22Rv1 (cell line): ENCODE results near the gene MAST4.

Experiments used
- ZFX ChIP-seq: fragments of 450-650 bp; IDR thresholded peaks from 2 replicates; pipeline ENCODE4 v1.6.1; 2017; ENCODE audit warnings: antibody characterized with exemption, borderline replicate concordance
- TF ChIP-seq, protein P1 (sequence below): fragments of 450-650 bp; IDR thresholded peaks from 2 replicates; pipeline ENCODE4 v1.5.1; 2017; ENCODE audit warnings: mild to moderate bottlenecking

DNA sequence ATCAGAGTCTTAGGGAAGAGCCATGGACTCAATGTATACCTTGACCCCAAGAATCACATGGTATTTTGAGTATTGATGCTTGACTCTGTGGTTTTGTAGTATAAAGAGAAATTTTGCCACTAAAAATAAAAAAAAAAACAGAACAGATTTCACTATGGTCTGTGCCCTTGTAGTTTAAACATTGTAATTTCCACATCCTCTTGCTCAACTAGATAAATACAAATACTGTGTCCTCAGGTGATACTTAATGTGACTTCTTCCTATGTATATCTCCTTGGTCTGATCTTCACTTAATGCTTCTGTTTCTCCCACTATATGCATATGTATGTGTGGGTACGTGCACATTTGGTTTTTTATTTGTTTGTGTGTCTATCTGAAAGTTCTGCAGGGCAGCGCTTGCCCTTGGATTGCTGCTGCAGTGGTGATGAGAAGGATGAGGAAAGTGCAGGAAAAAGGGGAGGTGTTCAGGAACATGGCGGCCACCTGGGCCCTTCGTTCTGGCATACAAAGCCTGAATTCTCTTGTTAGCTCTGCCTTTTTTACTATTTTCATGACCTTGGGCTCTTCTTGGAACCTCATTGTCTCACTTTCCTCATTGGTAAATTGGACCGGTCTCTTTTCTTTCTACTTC is 222.2 kb downstream of the MAST4 start:
- TF ChIP-seq, protein P1, sequence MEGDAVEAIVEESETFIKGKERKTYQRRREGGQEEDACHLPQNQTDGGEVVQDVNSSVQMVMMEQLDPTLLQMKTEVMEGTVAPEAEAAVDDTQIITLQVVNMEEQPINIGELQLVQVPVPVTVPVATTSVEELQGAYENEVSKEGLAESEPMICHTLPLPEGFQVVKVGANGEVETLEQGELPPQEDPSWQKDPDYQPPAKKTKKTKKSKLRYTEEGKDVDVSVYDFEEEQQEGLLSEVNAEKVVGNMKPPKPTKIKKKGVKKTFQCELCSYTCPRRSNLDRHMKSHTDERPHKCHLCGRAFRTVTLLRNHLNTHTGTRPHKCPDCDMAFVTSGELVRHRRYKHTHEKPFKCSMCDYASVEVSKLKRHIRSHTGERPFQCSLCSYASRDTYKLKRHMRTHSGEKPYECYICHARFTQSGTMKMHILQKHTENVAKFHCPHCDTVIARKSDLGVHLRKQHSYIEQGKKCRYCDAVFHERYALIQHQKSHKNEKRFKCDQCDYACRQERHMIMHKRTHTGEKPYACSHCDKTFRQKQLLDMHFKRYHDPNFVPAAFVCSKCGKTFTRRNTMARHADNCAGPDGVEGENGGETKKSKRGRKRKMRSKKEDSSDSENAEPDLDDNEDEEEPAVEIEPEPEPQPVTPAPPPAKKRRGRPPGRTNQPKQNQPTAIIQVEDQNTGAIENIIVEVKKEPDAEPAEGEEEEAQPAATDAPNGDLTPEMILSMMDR: no peak
- no peak for TF ChIP-seq ZFX
